Measurements from ENCODE around the gene ADAM12.

Gene ADAM12

DNA sequence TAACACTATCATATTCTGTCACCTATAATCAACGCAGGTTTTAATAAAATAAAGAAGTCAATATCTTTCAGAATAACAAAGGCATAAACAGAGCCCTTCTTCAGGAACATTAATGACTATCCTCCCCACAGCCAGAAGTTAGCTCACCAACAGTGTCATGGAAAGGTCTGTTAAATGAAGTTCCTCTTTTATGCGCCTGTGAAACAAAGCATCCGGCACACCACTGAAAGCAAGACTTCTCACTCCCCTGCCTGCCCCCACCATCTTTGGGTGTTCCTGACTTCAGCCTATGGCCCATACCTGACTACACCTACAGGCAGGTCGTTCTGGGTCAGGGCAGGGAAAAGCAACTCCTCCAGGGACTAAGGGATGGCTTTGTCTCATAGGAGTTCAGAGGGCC, 286.5 kb downstream of the ADAM12 start:
- peak in 1 of 2 donors; percentile 22 for DNase-seq

DNA sequence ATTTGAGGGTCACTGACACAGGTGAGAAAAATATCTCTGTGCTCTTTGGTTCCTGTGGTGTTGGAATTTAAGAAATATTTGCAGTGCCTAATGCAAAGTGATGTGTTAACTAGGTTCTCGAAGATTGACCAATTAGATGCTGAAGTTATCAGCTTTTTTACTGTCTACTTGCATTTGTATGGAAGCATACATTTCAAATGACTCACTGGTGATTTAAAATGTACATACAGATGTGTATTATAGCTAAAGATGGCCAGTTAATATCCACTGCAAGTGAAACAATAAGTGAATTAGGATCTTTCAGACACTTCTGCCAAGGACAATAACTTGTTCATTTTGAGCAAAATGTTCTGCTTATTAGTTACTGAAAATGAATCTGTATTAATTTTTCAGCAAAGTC, 287.0 kb downstream of the ADAM12 start:
- no peak for DNase-seq

DNA sequence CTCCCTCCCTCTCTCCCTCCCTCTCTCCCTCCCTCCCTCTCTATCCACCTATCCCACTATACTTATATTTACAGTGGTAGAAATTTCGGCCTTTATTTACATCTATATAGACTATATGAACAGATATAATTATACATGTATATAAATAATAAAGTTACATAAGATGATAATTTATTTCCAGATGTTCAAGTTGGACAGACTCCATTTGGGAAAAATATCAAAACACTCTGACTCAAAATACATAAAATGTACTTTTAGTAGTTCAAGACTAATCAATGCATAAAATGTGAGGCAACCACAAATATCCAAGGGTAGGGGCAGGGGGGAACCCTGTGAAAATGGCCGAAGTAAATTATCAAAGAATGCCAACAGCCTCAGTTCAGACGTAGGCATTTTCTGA, 288.9 kb downstream of the ADAM12 start:
- DNase-seq = no peak

DNA sequence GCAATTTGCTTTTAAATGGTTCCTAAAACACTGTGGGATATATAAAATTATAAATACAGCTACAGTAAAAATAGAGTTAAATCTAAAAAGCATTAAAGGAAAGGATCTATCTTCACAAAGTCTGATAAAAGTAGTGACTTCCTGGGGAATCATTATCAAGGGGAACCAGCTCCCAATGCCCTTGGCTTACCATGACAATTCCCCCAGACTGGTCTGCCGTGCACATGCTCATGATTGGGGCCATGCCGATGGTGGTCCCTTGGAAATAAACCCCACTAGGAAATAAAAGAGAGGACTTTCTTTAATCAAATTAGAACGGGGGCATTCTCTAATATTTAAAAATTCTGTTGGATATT, 290.1 kb downstream of the ADAM12 start:
- no peak for DNase-seq

DNA sequence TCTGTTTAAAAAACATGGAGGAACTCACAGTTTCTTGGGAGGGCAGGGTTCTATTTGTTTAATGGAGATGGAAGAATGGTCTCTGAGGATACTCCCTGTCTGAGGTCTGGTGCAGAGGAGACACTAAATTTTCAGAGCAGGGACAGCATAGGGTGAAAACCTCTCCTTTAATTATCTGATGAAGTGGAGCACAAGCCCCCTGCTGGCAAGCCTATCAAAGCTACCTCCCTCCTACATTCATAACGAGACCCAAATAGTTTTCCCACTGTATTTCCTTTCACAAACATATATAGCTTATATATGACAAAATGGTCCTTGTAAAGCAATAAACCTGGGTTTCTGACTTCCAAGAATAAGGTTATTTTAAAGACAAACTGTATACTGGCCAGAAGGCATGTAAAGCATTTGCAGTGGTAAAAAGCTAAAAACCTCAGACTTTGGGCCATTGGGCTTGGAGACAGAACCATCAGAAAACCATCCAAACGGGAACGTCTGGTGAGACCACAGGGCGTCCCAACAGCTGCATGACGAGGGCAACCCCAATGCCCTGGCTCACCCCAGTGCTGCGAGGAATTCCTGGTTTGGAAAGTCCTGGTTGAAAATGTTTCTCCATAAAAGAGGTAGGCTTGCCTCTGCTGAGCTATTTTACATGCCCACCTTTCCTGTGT, 290.6 kb downstream of the ADAM12 start:
- no peak for DNase-seq

DNA sequence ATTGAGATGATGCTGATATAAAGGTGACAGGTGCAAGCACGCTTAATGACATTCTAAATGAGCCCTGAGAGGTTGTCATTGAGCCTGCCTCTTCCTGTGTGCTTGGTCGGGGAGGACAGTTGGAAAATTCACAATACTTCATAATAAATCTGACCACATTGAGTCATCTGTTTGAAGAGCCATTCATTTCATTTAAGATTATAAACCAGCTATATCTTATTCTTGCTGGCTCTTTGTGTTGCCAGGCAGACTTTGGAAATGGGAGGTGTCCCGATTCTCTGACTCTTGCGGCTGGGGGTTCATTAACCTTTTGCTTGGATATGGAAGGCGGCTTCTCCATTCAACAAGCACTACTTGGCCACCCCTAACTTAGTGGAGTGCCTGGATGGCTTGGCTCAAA, 293.7 kb downstream of the ADAM12 start:
- no peak for DNase-seq

DNA sequence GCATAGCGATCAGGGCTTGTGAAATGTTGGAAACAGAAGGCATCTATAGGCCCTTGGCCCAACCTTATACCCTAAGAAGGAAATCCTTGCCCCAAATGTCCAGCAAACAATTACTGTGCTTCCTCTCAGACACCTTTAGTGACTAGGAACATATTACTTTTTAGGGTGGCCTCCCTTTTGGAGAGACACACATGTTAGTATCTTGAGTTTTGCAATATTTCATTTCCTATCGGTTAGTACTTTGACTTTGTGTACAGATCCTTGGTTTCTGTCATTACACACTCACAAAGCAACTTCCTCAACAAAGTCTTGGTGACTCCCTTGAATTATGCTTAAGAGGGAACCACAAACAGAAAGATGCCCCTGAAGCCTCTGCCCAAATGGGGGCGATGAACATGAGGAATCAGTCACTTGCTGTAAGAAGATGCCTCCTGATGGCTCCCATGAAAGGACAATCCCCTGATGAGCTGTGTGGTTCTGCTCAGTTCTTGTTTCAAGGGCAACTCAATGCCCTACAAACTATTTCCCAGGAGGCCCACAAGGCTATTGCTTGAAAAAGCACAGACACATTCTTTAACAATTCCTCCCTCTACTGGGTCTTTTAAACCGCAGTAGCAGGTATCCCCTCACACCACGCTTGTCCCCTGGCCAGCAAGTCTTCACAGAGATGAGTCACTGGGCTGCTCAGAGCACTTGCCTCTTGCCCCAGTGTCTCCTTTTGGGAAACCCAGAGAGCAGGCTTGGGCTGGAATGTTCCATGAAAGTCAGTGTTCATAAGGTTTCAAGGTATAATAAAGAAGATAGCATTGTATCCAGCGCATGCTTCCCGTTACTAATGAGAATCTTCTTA, 295.7 kb downstream of the ADAM12 start:
- no peak for DNase-seq

DNA sequence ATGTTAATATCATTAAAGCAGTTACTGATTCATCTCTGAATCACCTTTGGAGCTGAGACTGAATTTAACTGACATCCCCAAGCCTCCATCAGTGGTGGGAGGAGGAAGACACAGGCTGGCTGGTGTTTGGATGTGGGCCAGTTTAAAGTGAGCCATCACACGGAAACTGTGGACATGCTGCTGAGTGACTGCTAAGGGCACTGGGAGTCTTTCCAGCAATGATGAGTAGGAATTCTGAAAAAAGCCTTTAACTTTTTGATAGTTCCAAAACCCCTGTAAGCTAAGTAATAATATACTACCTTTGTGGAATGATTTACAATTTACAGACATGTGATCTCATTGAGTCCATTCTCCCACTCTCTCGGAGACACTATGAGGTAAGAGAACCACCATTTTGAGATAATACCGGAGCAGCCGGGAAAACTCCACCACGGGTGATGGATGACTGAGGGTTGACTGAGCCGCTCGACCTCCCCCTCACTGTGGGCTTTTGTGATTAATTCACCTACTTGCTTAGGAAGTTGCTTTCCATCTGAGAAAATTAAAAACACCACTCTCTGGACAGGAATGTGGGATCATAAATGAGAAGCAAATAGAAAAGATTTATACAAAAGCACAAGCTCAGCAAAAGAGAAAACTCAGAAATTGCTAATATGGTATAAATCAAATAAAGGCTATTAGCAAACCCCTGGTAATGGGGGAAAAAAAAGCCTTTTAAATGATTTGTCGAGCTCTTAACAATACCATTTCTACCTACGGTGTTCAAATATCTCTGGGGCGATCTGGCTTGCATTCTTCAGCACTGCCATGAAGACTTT, 297.2 kb downstream of the ADAM12 start:
- no peak for DNase-seq

DNA sequence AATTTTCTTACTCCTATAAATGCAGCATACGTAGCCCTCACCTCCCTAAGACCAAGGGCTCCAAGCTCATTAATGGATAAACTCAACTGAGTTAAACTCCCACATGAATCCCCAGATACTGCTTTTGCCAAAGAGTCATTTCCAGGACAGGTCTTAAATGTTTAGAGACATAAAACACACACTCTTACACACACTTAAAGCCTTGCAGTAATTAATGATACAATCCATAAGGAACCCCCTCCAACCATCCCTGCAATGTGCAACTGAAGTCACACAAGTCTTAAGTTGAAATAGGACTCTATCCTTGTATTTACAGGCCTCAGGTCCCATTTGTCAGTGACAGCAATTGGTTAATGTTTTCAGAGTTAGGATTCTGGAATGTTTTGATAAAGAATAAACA, 297.8 kb downstream of the ADAM12 start:
- DNase-seq = no peak

DNA sequence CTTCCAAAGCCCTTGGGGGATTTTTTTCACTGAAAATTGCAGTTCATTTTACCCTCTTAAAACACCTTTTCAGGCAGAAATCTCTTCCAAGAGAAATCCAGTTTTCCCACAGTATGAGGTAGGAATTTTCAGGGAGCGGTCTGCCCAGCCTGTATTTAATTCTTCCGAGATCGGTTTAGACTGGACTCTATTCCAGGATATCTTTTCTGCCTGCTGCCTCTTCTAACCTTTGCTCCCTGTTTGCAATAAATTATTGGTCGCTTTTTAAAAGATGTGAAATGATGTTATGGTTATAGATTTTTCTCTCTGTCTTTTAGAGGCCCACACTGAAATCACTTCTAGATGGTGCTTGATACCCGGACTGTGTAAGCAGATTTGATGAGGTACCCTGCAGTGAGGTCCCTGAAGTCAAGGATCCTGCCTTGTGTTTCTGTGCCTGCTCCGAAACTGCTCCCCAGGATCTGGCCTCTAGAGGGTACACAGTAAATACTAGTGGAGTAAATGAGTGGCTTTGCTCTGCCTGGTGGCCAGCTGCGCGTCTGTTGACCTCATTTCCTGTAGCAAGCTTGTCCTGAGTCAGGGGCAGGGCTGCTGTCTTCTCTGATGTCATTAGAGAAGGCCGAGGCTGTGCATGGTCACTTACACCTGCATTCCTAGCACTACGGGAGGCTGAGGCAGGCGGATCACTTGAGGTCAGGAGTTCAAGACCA, 300.3 kb downstream of the ADAM12 start:
- DNase-seq = no peak

DNA sequence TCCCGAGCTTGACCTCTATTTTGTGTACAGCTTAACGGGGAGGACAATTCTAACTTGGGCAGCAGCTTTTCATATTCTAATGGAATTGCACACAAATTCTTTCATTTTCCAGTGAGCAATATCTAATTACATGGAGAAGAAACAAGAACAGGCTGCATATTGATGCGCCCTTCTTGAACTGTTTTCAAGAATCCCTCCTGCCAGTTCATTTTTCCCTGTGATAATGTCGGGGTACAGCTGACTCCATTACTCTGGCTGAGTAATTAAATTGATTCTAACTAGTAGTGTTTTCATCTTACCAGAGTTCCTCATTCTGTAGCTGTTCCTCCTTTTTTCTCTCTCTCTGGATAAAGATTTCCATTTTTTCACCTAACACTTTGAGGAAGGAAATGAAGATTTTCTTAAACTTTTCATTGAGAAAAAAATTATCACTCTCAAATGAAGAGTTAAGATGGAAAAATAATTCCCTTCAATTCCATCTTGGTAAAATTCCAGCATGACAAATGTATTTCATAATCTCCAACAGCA, 301.1 kb downstream of the ADAM12 start:
- DNase-seq = no peak

DNA sequence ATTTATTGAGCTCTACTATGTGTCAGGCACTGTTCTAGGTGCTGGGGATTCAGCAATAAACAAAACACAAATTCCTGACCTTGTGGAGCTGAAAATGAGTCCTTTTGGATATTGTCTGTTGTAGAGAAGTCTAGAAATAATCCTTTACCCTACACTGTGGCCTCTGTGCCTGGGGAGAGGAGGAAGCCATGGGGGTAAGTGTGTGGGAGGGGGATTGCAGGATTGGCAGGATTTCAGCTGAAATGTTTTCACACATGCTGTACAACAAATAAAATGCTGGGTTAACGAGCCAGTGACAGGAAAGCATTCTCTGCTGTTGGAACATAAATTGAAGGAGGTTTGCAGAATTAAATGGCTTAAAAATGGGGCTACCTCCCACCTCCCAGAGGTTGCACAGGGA, 302.5 kb downstream of the ADAM12 start:
- DNase-seq = no peak

DNA sequence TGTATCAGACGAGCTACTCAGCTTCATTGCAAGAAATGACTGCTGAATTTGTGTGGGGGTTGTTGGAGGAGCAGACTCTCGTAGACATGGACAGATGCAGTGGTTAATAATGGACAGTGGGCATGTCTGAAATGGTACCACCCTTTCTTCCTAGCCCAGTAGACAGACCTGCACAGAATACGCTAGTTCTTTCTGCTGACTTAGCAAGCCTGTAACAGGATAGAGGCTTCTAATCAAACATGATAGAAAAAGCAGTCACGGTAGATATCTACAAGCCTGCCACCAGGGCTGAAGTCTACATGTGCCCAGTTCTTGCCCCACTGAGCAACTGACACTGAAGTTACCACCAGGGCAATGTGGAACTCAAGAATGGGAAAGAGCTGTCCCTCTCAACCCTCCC, 303.9 kb downstream of the ADAM12 start:
- no peak for DNase-seq

DNA sequence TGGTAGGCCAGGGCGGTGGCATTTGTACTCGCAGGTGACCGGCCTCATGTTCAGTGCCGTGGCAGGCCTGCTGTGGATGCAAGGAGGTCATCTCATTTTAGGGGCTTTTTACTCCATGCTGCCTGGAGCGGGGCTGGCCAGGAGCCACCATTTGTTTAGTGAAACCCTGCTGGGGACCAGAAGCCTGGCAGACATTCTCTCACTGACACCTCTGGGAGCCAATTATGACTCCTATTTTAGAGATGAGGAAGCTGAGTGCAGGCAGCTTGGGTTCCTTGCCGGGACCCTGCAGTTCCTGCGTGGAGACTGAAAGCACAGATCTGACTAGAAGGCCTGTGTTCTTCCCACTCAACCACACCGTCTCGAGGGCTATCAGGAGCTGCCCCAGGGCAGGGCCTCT, 305.3 kb downstream of the ADAM12 start:
- DNase-seq = no peak

DNA sequence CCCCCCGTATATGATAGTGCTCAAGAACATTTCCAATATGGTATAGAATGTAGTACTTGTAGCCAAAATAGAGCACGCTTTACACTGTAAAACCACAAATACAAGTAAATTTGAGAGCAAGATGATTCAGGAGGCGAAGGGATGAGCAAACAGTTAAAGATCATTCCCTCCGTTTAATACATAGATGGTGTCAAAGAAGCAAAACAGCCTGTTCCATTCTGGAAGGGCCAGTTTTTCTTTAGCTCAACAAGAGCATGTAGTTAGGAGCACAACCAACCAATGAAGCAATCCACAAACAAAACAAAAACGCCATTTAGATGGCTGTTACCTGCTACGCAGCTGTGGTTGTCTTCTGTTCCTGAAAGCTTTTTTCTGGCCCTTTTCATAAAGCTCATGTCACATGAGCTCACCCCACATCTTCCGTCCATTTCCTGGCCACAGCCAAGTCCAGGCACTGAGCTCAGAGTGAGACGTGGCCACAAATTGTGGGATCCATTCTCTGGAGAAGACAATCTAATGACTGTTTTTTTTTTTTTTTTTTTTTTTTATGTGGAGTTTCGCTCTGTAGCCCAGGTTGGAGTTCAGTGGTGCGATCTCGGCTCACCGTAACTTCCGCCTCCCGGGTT, 306.3 kb downstream of the ADAM12 start:
- no peak for DNase-seq

DNA sequence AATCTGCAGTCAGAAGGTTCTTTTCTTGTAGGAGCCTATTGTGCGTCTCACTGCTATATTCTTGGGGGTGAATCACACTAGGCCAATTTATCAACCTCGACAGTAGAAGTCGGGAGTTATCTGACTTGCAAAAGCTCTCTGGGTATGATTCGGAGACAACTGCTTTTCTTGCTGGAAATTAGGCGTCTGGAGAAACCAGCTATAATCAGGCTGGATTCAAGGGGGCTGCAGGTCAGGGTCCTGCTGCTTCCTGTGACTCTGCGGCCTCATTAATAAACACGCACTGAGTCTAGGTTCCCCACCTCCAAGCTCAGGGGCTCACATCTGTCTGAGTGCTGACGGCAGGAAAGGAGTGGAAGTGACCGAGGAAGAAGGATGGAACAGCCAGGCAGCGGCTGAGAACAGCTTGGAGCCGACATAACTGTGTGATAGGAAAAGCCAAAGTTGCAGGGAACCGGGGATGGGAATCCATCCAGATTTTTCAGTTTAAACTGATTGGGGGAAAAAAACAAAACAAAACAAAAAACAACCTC, 307.3 kb downstream of the ADAM12 start:
- no peak for DNase-seq

DNA sequence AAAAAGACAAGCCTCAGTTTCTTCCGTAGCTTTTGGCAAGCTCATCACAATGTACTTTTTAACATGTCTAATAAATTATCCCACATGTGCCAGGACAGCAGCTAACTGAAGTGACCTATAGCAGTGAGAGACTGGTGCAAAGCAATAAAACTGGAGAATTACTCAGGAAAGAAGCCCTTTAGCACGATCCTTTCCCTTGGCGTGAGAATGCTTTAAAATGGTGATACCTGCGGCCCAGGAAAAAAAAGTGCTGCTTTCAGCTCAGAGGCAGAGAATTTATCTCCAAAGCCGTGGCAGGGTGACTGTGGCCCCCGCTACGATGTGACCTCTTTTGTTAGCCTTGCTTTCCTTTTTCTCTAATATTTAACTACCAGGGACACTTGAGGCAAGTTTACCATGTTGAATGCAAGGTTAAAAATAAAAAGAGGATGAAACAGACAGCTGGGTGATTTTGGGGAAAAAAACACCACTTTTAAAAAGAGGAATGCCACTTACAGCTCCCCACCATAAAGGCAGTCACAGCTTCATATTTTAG, 307.9 kb downstream of the ADAM12 start:
- DNase-seq = no peak

DNA sequence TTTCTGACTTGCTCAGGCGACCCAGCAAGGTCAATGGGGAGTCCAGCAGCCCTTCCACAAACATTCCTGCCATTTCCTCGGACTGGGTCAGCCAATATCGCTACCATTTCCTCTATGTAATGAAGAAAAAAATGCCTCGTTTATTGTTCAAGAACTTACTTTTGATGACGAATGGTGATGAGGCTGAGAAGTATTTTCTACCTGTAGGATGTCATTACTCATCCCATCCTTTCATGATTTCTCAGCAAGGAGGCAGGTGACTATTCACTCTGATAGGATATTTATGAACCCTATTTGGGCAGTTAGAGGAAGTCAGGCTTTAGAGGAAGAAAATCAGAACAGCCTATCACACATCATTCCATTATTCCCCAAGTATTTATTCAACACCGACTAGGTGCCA, 313.3 kb downstream of the ADAM12 start:
- no peak for DNase-seq

DNA sequence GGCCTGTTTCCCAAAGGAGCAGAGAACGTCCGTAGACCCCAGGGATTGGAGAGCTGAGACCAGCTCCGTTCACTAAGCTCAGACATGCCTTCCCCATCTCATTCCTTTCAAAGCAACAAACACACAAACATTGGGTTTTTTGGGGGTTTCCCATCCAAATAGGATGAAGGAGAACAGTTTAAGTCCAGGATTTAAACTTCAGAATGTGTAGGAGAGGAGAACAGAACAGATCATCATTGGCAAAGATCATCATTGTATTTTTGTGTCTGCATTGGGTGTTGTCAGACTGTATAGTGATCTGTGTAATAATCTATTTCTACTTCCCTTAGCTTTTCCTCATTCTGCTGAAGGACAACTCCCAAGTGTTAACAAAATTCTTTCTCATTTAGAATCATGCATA, 314.0 kb downstream of the ADAM12 start:
- no peak for DNase-seq

DNA sequence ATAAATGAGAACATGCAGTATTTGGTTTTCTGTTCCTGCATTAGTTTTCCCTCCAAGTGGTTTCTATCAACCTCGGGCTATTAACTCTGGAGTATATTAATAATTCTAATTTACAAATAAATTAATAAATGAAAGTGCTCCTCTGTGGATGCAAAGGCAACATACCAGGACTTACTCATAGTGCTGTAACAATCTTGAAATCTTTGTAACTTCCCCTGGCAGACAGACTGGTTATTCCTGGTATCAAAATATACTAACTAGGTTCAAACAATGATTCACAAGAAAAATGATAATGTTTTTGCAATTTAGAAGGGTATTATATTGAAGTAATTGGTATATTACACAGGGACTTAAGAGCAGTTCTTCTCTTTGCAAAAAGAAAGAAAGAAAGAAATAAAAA, 314.7 kb downstream of the ADAM12 start:
- DNase-seq = no peak

DNA sequence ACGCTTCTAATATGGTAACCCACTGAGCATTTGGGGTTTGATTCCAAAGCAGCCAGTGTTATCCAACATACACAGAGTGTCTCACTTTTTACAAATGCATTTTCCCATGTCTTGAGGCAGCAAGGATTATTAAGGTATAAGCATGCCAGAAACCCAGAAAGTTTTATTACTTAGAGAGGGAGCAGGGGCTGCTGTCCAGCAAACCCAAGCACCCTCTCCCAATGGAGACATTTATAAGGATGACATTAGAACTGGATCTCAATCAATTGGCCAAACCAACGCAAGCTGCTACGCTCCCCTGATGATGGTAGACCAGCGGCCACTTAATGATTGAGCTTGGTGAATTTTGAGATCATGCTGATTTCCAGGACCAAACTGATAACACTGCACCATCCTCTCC, 315.7 kb downstream of the ADAM12 start:
- no peak for DNase-seq

Measured in CD4-positive, alpha-beta T cell treated with Interferon alpha-2 for 1 hour (primary cell).